AG04450 (cell line): ENCODE results near the gene PNKD. TPM values are rescaled to one million over a fixed set of nuclear protein-coding genes. Genes with fewer than 3 reads are reported as not detected.
"Not testable (repeated sequence)": the region's sequence is repeated elsewhere in the genome, so short reads cannot be mapped to it uniquely, and the experiment has no call there.

Experiments used
- CTCF ChIA-PET: fragments of 300-600, 350-600 bp; formaldehyde crosslinking; extraction: SDS; loops from one replicate; lab custom pipeline; 2022; ENCODE audit warnings: antibody characterized with exemption, inconsistent platforms; lab: Charles Lee
- POLR2A ChIA-PET: fragments of 350-600 bp; formaldehyde crosslinking; extraction: SDS; loops from one replicate; lab custom pipeline; 2021; ENCODE audit warnings: antibody characterized with exemption, inconsistent platforms; lab: Yijun Ruan, JAX
- DNase-seq: peaks from one replicate; pipeline ENCODE4 v3.0.0-alpha.2; 2011; ENCODE audit warnings: low read depth, low spot score
- H3K27ac ChIP-seq: one replicate; pipeline ENCODE4 v1.5.1; 2012; ENCODE audit warnings: low read depth, low read length, control low read depth
- H3K27me3 ChIP-seq: one replicate; pipeline ENCODE4 v1.6.0; 2012; ENCODE audit warnings: low read length; ENCODE audit not compliant: control insufficient read depth, insufficient read depth
- H3K4me3 ChIP-seq: 2 replicates; pipeline ENCODE4 v1.5.1; 2011; ENCODE audit warnings: mild to moderate bottlenecking, low read depth, low read length, control low read depth
- H3K9me3 ChIP-seq: 2 replicates; pipeline ENCODE4 v1.5.1; 2012; ENCODE audit warnings: low read length; ENCODE audit not compliant: control insufficient read depth, insufficient read depth
- CTCF ChIP-seq: IDR thresholded peaks from 2 replicates; pipeline ENCODE4 v1.5.1; 2011; ENCODE audit warnings: low read depth, low read length, control low read depth, inconsistent platforms
- polyA plus RNA-seq: library from polyadenylated mRNA; depleted of rRNA; stranded (reverse); fragments of >200 nt; gene quantifications from 2 replicates; pipeline ENCODE4 v1.2.3, GENCODE V29; 2011

PNKD gene
- polyA plus RNA-seq, 1 experiment = 32.1 TPM

GRCh38 chr2:218306184-218306920, 36.0 kb downstream of the PNKD start:
- H3K9me3 ChIP-seq = no peaks in the 10 kb centered on the region
- no peak overlapping the region for H3K27ac ChIP-seq
- H3K4me3 ChIP-seq = no peak overlapping the region
- DNase-seq = no peak
- H3K27me3 ChIP-seq = peaks cover 10% of the 10 kb centered on the region
- ChIA-PET CTCF (interaction anchor here (0.6 to 0.8 kb wide), 2 partner anchors 14 kb away, joined by 3 to 4 read pairs; no protein-coding TSS in a partner anchor), POLR2A (interaction anchor here (0.6 kb wide), 1 partner anchor 84 kb away, joined by 4 read pairs; no protein-coding TSS in a partner anchor)
- no peak for TF ChIP-seq CTCF

- CTCF ChIA-PET = interaction anchor here (0.8 to 2.1 kb wide), 2 partner anchors 15 to 49 kb away, joined by 4 to 5 read pairs; partner anchors contain the start of gene CATIP
Measured at GRCh38 chr2:218307415-218308090, 37.2 kb downstream of the PNKD start.

GRCh38 chr2:218310853-218311540, 40.7 kb downstream of the PNKD start:
- Histone ChIP-seq H3K27ac (no peak overlapping the region), H3K4me3 (no peak overlapping the region), H3K27me3 (peaks cover 10% of the 10 kb centered on the region), H3K9me3 (no peaks in the 10 kb centered on the region)
- ChIA-PET POLR2A (no interaction called here), CTCF (no interaction called here)
- no peak for TF ChIP-seq CTCF
- no peak for DNase-seq

More at GRCh38 chr2:218307415-218308090, 37.2 kb downstream of the PNKD start:
- no peak for TF ChIP-seq CTCF
- no peak overlapping the region for H3K4me3 ChIP-seq
- H3K27me3 ChIP-seq = peaks cover 10% of the 10 kb centered on the region
- no peak for DNase-seq
- no peaks in the 10 kb centered on the region for H3K9me3 ChIP-seq
- POLR2A ChIA-PET = no interaction called here
- H3K27ac ChIP-seq = no peak overlapping the region

- H3K27ac ChIP-seq, H3K4me3 ChIP-seq, H3K9me3 ChIP-seq, POLR2A ChIA-PET, DNase-seq, H3K27me3 ChIP-seq: not testable (repeated sequence)
- CTCF ChIA-PET = interaction anchor here (1.0 kb wide), 1 partner anchor 10 kb away, joined by 7 read pairs; no protein-coding TSS in a partner anchor
Measured at GRCh38 chr2:218311541-218312266, 41.4 kb downstream of the PNKD start.

GRCh38 chr2:218312267-218312756, 42.0 kb downstream of the PNKD start:
- TF ChIP-seq CTCF = no peak
- DNase-seq = no peak
- no peak overlapping the region for H3K27ac ChIP-seq
- no peak overlapping the region for H3K4me3 ChIP-seq
- H3K9me3 ChIP-seq = no peaks in the 10 kb centered on the region
- CTCF ChIA-PET = interaction anchor here (0.6 to 1.0 kb wide), 2 partner anchors 11 to 13 kb away, joined by 3 to 7 read pairs; no protein-coding TSS in a partner anchor
- peaks cover under 1% of the 10 kb centered on the region for H3K27me3 ChIP-seq
- POLR2A ChIA-PET = interaction anchor here (0.7 kb wide), 1 partner anchor 15 kb away, joined by 3 read pairs; no protein-coding TSS in a partner anchor
